Hematopoietic multipotent progenitor cell treated with erythropoietin and hydrocortisone succinate and interleukin-3 and kit ligand, for 15 days (in vitro differentiated cells): ENCODE data around the gene FGD6.
"Not testable (repeated sequence)": the region's sequence is repeated elsewhere in the genome, so short reads cannot be mapped to it uniquely, and the experiment has no call there.

Experiments
- DNase-seq: peaks from one replicate; pipeline ENCODE4 v3.0.0-alpha.2; 2015; ENCODE audit warnings: low spot score

The FGD6 gene

GRCh38 chr12:95205016-95205624 lies 12.1 kb downstream of the FGD6 start:
- DNase-seq, result no peak

- DNase-seq, result no peak
Measured at GRCh38 chr12:95204141-95204866, 13.0 kb downstream of the FGD6 start.

- DNase-seq, result no peak
Measured at GRCh38 chr12:95203487-95204030, 13.7 kb downstream of the FGD6 start.

- DNase-seq, result no peak
Measured at GRCh38 chr12:95202691-95203486, 14.4 kb downstream of the FGD6 start.

DNA sequence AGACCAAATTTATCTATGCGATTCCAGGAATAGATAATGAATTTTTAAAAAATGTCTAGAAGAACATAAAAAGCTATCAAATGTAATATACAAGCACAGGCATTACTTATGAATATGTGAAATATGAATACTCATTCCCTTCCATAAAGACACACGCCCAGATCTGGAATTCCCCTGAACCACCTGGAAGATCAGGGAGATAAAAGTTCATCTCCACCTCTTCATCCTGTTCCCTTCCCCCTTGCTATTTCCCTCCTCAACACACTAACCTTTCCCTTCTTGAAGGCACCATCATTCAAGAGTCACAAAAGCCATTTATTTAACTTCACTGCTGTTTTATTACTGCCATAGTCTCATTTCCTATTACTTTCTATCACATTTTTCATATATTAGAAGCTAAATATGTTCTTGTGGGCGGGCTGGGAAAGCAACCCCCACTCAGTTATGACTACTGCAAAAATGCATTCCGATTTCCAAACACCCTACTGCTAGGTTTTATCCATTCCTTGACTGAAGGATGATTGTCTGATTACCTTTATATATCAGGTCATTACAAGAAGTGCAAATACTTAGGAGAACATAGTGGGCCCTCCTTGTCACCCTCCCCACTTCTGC lies 16.1 kb downstream of the FGD6 start:
- DNase-seq, result no peak

- no peak for DNase-seq
Measured at GRCh38 chr12:95200128-95200894, 17.0 kb downstream of the FGD6 start.

DNA sequence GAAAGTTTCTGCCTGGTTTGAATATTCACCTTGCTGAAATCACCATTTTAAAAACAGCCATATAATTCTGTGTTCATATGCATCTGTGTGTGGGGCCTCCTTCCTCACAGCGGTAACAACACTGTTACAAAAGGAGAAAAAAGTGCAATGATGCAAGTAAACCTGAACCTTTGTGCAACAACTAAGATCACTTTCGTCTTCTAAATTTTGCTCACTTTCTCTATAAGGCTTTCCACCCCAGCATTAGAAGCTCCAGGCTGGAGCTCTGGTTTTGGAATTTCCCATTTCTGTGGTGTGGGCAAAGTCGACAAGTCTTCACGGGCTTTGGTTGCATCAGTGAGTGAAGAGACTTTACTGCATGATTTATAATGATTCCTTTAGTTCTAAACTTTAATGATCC lies 18.4 kb downstream of the FGD6 start:
- DNase-seq, result no peak

GRCh38 chr12:95197636-95198035 lies 19.6 kb downstream of the FGD6 start:
- no peak for DNase-seq

DNA sequence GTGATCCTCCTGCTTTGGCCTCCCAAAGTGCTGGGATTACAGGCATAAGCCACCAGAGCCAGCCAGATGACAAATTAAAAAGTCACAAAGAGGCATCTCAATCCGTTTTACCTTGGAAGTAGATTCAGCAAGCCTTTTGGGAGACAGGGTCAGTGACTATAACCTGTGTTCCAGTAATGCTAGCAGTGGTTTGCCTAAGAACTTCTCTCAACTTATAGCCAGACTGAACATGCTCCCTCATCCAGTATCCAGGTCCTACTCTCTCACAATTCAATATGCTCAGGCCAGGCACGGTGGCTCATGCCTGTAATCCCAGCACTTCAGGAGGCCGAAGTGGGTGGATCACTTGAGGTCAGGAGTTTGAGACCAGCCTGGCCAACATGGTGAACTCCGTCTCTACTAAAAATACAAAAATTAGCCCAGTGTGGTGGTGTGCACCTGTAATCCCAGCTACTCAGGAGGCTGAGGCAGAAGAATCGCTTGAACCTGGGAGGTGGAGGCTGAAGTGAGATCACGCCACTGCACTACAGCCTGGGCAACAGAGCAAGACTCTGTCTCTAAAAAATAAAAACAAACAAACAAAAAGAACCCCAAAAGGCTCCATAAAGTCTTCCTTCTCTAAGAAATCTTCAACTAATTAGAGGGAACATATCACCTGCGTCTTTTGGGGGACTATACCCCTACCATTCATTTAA lies 20.2 kb downstream of the FGD6 start:
- not testable (repeated sequence) for DNase-seq

DNA sequence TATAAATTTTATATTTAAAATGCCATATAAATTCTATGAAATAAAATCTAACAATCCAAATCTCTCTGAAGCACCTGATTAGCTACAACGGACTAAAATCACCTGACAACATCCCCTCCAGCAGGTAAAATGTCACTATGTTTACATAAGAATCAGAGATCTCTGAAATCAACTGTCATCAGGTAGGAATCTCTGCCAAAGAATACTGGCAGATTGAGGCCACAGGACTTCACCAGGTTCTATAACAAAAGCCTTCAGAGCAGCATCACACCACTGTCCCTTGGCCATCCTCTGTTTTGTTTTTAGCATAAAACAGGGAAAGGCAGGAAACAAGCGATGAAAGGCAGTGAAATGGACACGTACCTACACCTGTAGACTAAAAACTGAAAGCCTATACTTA lies 22.1 kb downstream of the FGD6 start:
- no peak for DNase-seq

DNA sequence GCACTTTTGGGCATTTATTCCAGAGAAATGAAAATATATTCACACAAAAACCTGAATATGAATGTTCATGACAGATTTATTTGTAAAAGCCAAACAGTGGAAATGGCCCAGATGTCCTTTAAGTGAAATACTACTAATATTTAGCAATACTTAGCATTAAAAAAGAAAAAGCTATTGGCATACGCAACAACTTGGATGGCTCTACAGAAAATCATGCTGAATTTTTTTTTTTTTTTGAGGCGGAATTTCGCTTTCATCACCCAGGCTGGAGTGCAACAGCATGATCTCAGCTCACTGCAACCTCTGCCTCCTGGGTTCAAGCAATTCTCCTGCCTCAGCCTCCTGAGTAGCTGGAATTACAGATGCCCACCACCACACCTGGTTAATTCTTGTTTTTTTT lies 24.1 kb downstream of the FGD6 start:
- DNase-seq, result no peak

DNA sequence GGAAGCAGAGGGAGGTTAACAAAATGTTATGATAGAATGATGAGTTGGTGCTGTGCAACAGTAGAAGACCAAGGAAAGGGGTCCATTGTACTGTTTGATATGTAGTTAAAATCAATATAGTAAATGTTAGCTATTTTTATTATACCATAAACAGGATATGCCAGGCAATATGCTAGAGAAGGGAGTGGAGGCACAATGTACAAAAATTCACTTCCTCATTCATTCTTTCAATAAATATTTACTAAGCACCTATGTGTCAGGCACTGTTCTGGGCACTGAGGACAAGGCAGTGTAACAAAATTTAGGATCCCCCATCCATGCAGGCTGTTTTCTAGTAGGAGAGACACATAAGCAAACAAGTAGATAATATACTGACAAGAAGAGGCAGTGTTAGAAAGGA lies 25.0 kb downstream of the FGD6 start:
- no peak for DNase-seq

GRCh38 chr12:95191060-95191696 lies 26.1 kb downstream of the FGD6 start:
- no peak for DNase-seq

GRCh38 chr12:95187865-95188415 lies 29.3 kb downstream of the FGD6 start:
- DNase-seq, result no peak

DNA sequence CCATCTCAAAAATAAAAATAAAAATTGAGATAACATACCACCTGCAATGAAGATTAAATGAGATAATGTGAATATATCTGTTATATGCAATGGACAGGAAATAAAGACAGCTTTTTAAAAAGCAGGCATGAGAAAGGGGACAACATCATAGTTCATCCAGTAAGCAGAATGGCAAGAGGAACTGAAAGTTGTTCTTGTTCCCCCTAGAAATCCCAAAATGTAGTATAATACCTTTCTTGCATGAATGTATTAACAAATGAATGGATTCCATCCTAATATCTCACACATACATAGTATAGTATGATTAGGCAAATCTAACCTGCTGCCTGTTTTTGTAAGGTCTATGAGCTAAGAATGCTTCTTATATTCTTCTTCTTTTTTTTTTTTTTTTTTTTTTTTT lies 31.4 kb downstream of the FGD6 start:
- no peak for DNase-seq

DNA sequence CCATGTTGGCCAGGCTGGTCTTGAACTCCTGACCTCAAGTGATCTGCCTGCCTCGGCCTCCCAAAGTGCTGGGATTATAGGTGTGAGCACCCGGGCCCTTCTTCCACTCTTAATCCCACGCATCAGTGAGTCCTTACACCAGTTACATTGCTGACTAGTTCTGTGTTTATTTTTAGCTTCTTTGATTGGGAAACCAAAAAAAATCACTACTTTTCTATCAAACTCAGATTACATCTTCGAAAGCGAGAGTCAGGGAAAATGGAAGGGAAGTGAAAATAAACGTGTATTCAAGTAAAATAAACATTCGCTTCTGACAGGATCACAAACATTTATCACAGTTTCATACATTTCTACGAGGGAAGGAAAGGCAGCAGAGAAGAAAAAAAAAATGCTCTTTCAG lies 32.2 kb downstream of the FGD6 start:
- no peak for DNase-seq

DNA sequence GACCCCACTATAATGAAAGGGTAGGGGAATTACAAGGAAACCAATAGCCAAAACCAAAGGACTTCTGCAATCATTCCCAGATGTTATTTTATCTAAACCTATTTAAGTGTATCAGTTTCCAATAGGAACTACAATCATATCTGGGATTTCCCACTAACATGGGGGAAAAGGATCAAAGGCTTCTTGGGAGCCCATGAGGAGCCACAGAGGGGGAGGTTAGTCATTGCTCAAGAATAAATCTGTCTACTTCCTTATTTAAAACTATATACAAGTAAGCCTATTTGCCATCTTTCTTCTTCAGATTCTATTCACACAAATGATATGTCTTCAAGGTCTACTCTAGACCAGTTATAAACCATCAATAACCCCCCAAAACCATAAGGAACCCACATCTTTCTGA lies 33.1 kb downstream of the FGD6 start:
- DNase-seq, result no peak

DNA sequence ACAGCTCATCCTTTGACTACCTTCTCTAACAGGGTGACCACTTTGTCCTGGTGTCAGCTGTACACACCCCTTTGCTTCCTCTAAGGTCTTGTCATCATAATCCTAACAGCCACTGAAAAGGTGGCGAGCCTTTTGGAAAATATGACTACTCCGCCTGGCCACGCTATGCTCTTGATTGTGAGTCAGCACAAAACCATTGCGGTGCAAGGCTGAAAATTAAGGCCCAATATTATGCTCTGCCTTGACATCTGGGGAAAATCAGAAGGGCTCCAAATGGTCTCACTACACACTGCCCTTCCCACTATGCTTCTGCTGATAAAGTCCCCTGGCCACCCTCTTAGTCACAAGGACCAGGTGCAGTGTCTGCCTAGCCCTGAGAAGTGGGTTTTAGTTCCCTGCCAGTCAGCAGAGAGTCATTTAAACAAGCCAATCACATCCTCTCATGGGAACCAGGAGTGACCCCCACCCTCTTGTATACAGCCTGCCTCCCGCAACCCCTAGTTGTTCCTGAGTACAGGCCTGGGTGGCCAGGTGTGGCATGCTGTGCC lies 34.3 kb downstream of the FGD6 start:
- no peak for DNase-seq

DNA sequence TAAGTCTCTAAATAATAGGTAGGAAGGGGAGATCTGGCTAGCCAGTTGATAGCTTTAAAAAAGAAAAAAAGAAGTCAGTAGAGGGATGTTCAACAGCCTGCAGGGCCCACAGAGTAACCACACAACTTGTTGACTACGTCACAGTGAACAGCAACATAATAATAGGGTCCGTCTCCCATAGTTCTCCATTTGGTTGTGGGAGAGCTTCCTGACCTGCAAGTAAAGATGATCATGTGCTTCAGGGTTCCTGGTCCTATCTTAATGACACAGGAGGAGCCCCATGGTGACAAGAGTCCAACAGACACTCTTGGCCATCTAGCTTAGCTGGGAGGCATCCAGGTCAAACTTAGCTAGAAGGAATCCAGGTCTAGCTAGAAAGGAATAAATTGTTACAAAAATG lies 36.2 kb downstream of the FGD6 start:
- DNase-seq, result no peak

DNA sequence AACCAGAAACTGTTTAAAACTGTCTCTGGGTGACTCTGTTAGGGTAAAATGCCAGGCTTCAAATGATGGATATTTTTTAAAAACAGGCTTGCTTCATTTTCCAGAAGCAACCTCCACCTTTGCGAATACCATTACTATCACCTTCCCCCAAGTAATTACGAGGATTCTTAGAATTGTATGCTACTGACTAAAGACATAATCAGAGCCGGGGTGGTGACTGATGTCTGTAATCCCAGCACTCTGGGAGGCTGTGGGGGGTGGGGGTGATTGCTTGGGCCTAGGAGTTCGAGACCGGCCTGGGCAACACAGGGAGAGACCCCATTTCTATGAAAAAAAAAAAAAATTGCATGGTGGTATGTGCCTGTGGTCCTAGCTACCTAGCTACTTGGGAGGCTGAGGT lies 38.3 kb downstream of the FGD6 start:
- no peak for DNase-seq
